Upper lobe of left lung (tissue), 6 donors: ENCODE data around the gene GMDS. TPM values are rescaled to one million over a fixed set of nuclear protein-coding genes. Genes with fewer than 3 reads are reported as not detected.

ENCODE experiments used
- ATAC-seq, 2 donors: fragments of 200-7000 bp; cut with Tn5 transposase; one replicate each; pipeline ENCODE4 v1.9.1; 2022; ENCODE audit warnings: mild to moderate bottlenecking in 2 of 2, moderate library complexity in 2 of 2; ENCODE audit not compliant: low FRiP score in 2 of 2
- DNase-seq, 2 donors: peaks; one replicate each; pipeline ENCODE4 v3.0.0-alpha.2; 2019 to 2020
- H3K27ac ChIP-seq, 4 donors: fragments of 200-600 bp; sonication (generic); one replicate each; pipeline ENCODE4 v1.5.1; 2016 to 2019
- H3K27me3 ChIP-seq, 4 donors: fragments of 200-600 bp; sonication (generic); one replicate each; pipeline ENCODE4 v1.5.1; 2017 to 2019
- H3K36me3 ChIP-seq, 4 donors: fragments of 200-600 bp; sonication (generic); one replicate each; pipeline ENCODE4 v1.5.1; 2016 to 2019
- H3K4me1 ChIP-seq, 4 donors: fragments of 200-600 bp; sonication (generic); one replicate each; pipeline ENCODE4 v1.5.1; 2018 to 2019
- H3K4me3 ChIP-seq, 4 donors: fragments of 200-600 bp; sonication (generic); one replicate each; pipeline ENCODE4 v1.5.1; 2017 to 2019; ENCODE audit warnings: mild to moderate bottlenecking in 2 of 4, moderate library complexity in 1 of 4
- H3K9me3 ChIP-seq, 4 donors: fragments of 200-600 bp; sonication (generic); one replicate each; pipeline ENCODE4 v1.5.1; 2018 to 2019
- CTCF ChIP-seq, 6 experiments: fragments of 450-650 bp in 4 of 6; fragments of 200-600 bp in 2 of 6; sonication (generic) in 2 of 6; IDR thresholded peaks; one replicate each; pipeline ENCODE4 v1.5.1; 2016 to 2019; ENCODE audit warnings: antibody characterized with exemption in 6 of 6
- EP300 ChIP-seq, 4 donors: sonication (generic); formaldehyde crosslinking; IDR thresholded peaks; one replicate each; pipeline ENCODE4 v1.5.1; 2017; ENCODE audit warnings: antibody characterized with exemption in 4 of 4, control low read depth in 2 of 4
- POLR2A ChIP-seq, 4 donors: fragments of 450-650 bp; IDR thresholded peaks; one replicate each; pipeline ENCODE4 v1.5.1; 2016 to 2017; ENCODE audit warnings: antibody characterized with exemption in 4 of 4, mild to moderate bottlenecking in 2 of 4
- POLR2AphosphoS5 ChIP-seq, 2 donors: sonication (generic); formaldehyde crosslinking; IDR thresholded peaks; one replicate each; pipeline ENCODE4 v1.5.1; 2017; ENCODE audit warnings: antibody characterized with exemption in 2 of 2
- WGBS, 2 donors: methylation state at CpG; one replicate each; pipeline ENCODE4 v1.1.5; 2017 to 2018; 5-methylcytosine and 5-hydroxymethylcytosine counted together
- total RNA-seq, 6 donors: library from RNA; depleted of rRNA in 4 of 6; stranded (reverse); fragments of >200 nt in 4 of 6; gene quantifications; one replicate each; pipeline versions ENCODE4 v1.1.0 to v1.2.1, GENCODE V29; 2016 to 2021
- donor health status: DM: no; HTN: no; CAD: no; lungs with moderate emphysema.
- donor health status: DM: no; HTN: yes; CAD: no; lungs with severe emphysema.

The GMDS gene
- total RNA-seq, 6 donors from 2014 or later = 7.6 to 17.8 (median 14.1) TPM

- H3K27ac ChIP-seq = no peak overlapping the region
- no peaks in the 10 kb centered on the region for H3K9me3 ChIP-seq
- peaks cover 5 to 12% (median 5%) of the 10 kb centered on the region in 4 donors for H3K4me1 ChIP-seq
- DNase-seq (no peak), ATAC-seq (no peak)
- no peaks in the 10 kb centered on the region for H3K36me3 ChIP-seq
- H3K4me3 ChIP-seq = no peak overlapping the region
- H3K27me3 ChIP-seq = no peaks in the 10 kb centered on the region
- no peak for TF ChIP-seq POLR2AphosphoS5 (IDR thresholded peaks at IDR 0.05)
- no peak for TF ChIP-seq EP300 (IDR thresholded peaks at IDR 0.05)
- no peak for TF ChIP-seq CTCF (IDR thresholded peaks at IDR 0.05)
- no peak for TF ChIP-seq POLR2A (IDR thresholded peaks at IDR 0.05)
- 72% methylated on average over 2 of the region's 2 CpGs for WGBS, 2 donors
These were observed 407.6 kb downstream of the GMDS start for GRCh38 chr6:1837826-1838225.

- H3K36me3 ChIP-seq = no peaks in the 10 kb centered on the region
- no peaks in the 10 kb centered on the region for H3K9me3 ChIP-seq
- TF ChIP-seq POLR2AphosphoS5 (IDR thresholded peaks at IDR 0.05) = no peak
- TF ChIP-seq POLR2A (IDR thresholded peaks at IDR 0.05) = no peak
- no peak for TF ChIP-seq EP300 (IDR thresholded peaks at IDR 0.05)
- no peak for TF ChIP-seq CTCF (IDR thresholded peaks at IDR 0.05)
- no peak overlapping the region for H3K27ac ChIP-seq
- H3K27me3 ChIP-seq = no peaks in the 10 kb centered on the region
- H3K4me1 ChIP-seq = peaks cover 6 to 20% (median 10%) of the 10 kb centered on the region in 4 donors
- ATAC-seq = no peak
- no peak for DNase-seq
- WGBS, 2 donors = 93 to 94% methylated on average over 3 of the region's 3 CpGs
- no peak overlapping the region for H3K4me3 ChIP-seq
These were observed 408.7 kb downstream of the GMDS start for GRCh38 chr6:1836690-1837089.

GRCh38 chr6:1834646-1835516 is 410.5 kb downstream of the GMDS start:
- Histone ChIP-seq H3K4me3 (no peak overlapping the region), H3K4me1 (peaks cover 6 to 20% (median 10%) of the 10 kb centered on the region in 4 donors), H3K27ac (no peak overlapping the region), H3K9me3 (no peaks in the 10 kb centered on the region), H3K27me3 (no peaks in the 10 kb centered on the region), H3K36me3 (no peaks in the 10 kb centered on the region)
- 88 to 95% methylated on average over 10 of the region's 10 CpGs for WGBS, 2 donors
- ATAC-seq (no peak), DNase-seq (no peak)
- TF ChIP-seq CTCF (IDR thresholded peaks at IDR 0.05) = no peak
- no peak for TF ChIP-seq POLR2AphosphoS5 (IDR thresholded peaks at IDR 0.05)
- no peak for TF ChIP-seq POLR2A (IDR thresholded peaks at IDR 0.05)
- no peak for TF ChIP-seq EP300 (IDR thresholded peaks at IDR 0.05)

GRCh38 chr6:1834207-1834606 is 411.2 kb downstream of the GMDS start:
- TF ChIP-seq POLR2AphosphoS5 (IDR thresholded peaks at IDR 0.05) (no peak), CTCF (IDR thresholded peaks at IDR 0.05) (no peak), EP300 (IDR thresholded peaks at IDR 0.05) (no peak), POLR2A (IDR thresholded peaks at IDR 0.05) (no peak)
- Histone ChIP-seq H3K27ac (no peak overlapping the region), H3K9me3 (no peaks in the 10 kb centered on the region), H3K4me1 (peaks cover 6 to 20% (median 10%) of the 10 kb centered on the region in 4 donors), H3K36me3 (no peaks in the 10 kb centered on the region), H3K27me3 (no peaks in the 10 kb centered on the region), H3K4me3 (no peak overlapping the region)
- ATAC-seq (no peak), DNase-seq (no peak)
- 83 to 88% methylated on average over 2 of the region's 2 CpGs for WGBS, 2 donors
